K562 (cell line): ENCODE results near the gene RNF40. TPM values are rescaled to one million over a fixed set of nuclear protein-coding genes. Genes with fewer than 3 reads are reported as not detected.

Source experiments
- ATAC-seq: fragments of 200-7000 bp; cut with Tn5 transposase; 3 replicates; pipeline ENCODE4 v1.9.1; 2020; ENCODE audit warnings: moderate library complexity
- BruUV-seq: library from RNA; stranded (reverse); fragments of 400-500 nt; replicated peaks from 2 replicates; lab custom pipeline; 2021; lab: Mats Ljungman, UMichigan
- CTCF ChIA-PET: fragments of 300-600 bp; formaldehyde crosslinking; extraction: SDS; loops from one replicate; lab custom pipeline; 2021; ENCODE audit warnings: low intra/inter-chr PET ratio; lab: Yijun Ruan, JAX
- POLR2A ChIA-PET: fragments of 300-600, 350-650 bp; sonication (Branson Sonifier 250); formaldehyde crosslinking; extraction: SDS; loops from one replicate; lab custom pipeline; 2021; ENCODE audit warnings: antibody characterized with exemption, inconsistent platforms; lab: Yijun Ruan, JAX
- DNase-seq, 4 experiments: peaks; one replicate each; pipeline versions ENCODE4 v3.0.0 to v3.0.0-alpha.2; 2011 to 2018; ENCODE audit warnings: low spot score in 3 of 4, mixed read lengths in 3 of 4; ENCODE audit errors: extremely low read depth in 1 of 4
- FAIRE-seq: peaks from 2 replicates; lab custom pipeline; 2011; peaks lifted over from hg19 to GRCh38; lab: Jason Lieb, UNC
- H2AFZ ChIP-seq: 2 replicates; pipeline ENCODE4 v1.6.0; 2011; ENCODE audit warnings: low read depth, low read length, control low read depth, inconsistent platforms
- H3K27ac ChIP-seq: fragments of 200-600 bp; 3 replicates; pipeline ENCODE4 v1.8.0; 2011; ENCODE audit warnings: low read depth, mild to moderate bottlenecking, control low read depth, inconsistent platforms, low read length, moderate library complexity, mixed read lengths; ENCODE audit errors: extremely low read depth
- H3K27me3 ChIP-seq, 2 experiments: fragments of 300-600 bp in 1 of 2; 2 replicates in 1 of 2; 3 replicates in 1 of 2; pipeline versions ENCODE4 v1.6.0 to v1.8.0; 2011; ENCODE audit warnings: inconsistent platforms in 2 of 2, low read length in 2 of 2, mild to moderate bottlenecking in 1 of 2, mixed read lengths in 1 of 2, moderate library complexity in 1 of 2; ENCODE audit not compliant: control insufficient read depth in 2 of 2, insufficient read depth in 2 of 2
- H3K36me3 ChIP-seq: fragments of 300-600 bp; 3 replicates; pipeline ENCODE4 v1.8.0; 2011; ENCODE audit warnings: mild to moderate bottlenecking, low read length, inconsistent platforms; ENCODE audit not compliant: control insufficient read depth, insufficient read depth
- H3K4me1 ChIP-seq, 2 experiments: fragments of 200-600 bp in 1 of 2; replicated peaks in 1 of 2; 2 replicates in 1 of 2; 3 replicates in 1 of 2; pipeline versions ENCODE4 v1.5.1 to v1.8.0; 2011; ENCODE audit warnings: inconsistent platforms in 2 of 2, low read length in 2 of 2, mild to moderate bottlenecking in 1 of 2, mixed read lengths in 1 of 2, moderate library complexity in 1 of 2; ENCODE audit not compliant: control insufficient read depth in 2 of 2, insufficient read depth in 2 of 2
- H3K4me2 ChIP-seq: 2 replicates; pipeline ENCODE4 v1.6.1; 2011; ENCODE audit warnings: low read length, control low read depth, inconsistent platforms, mixed read lengths; ENCODE audit not compliant: insufficient read depth
- H3K4me3 ChIP-seq: fragments of 200-600 bp; sonication (generic), shearing (Covaris generic); 2 replicates; pipeline ENCODE4 v1.5.1; 2016; ENCODE audit warnings: control low read depth, inconsistent platforms
- H3K79me2 ChIP-seq: fragments of 200-600 bp; 3 replicates; pipeline ENCODE4 v1.8.0; 2011; ENCODE audit warnings: low read length, inconsistent platforms; ENCODE audit not compliant: control insufficient read depth, insufficient read depth
- H3K9ac ChIP-seq, 2 experiments: 2 replicates each; pipeline versions ENCODE4 v1.6.0 to v1.6.1; 2011; ENCODE audit warnings: low read depth in 2 of 2, low read length in 2 of 2, control low read depth in 1 of 2, inconsistent platforms in 1 of 2, mild to moderate bottlenecking in 1 of 2, mixed read lengths in 1 of 2; ENCODE audit not compliant: insufficient read depth in 1 of 2
- H3K9me1 ChIP-seq: one replicate; pipeline ENCODE4 v1.6.0; 2011; ENCODE audit warnings: inconsistent platforms, mild to moderate bottlenecking, low read length, moderate library complexity; ENCODE audit not compliant: control insufficient read depth, insufficient read depth
- H3K9me3 ChIP-seq: replicated peaks from 2 replicates; pipeline ENCODE4 v1.5.1; 2011; ENCODE audit warnings: low read depth, low read length, inconsistent platforms; ENCODE audit not compliant: control insufficient read depth, insufficient read depth
- H4K20me1 ChIP-seq: replicated peaks from 2 replicates; pipeline ENCODE4 v1.6.1; 2011; ENCODE audit warnings: low read length, inconsistent platforms, mixed read lengths; ENCODE audit not compliant: control insufficient read depth, insufficient read depth
- CBX5 ChIP-seq: IDR thresholded peaks from 2 replicates; pipeline ENCODE4 v1.6.1; 2014; ENCODE audit warnings: low read depth, borderline replicate concordance
- CHD2 ChIP-seq: IDR thresholded peaks from 2 replicates; pipeline ENCODE4 v1.6.1; 2011; ENCODE audit warnings: low read depth, low read length
- FOXA1 ChIP-seq: fragments of 450-650 bp; IDR thresholded peaks from 2 replicates; pipeline ENCODE4 v1.6.1; 2016; ENCODE audit warnings: mild to moderate bottlenecking, borderline replicate concordance
- HDAC1 ChIP-seq, 2 experiments: fragments of 450-650 bp; IDR thresholded peaks; 2 replicates each; pipeline ENCODE4 v1.6.1; 2016 to 2017; ENCODE audit warnings: inconsistent platforms in 1 of 2, mild to moderate bottlenecking in 1 of 2, moderate library complexity in 1 of 2
- POLR2G ChIP-seq: fragments of 200-400 bp; formaldehyde crosslinking; IDR thresholded peaks from 2 replicates; pipeline ENCODE4 v1.6.1; 2017; ENCODE audit warnings: low read depth, mild to moderate bottlenecking, antibody characterized with exemption, low read length, moderate library complexity
- RBFOX2 ChIP-seq: fragments of 200-400 bp; formaldehyde crosslinking; IDR thresholded peaks from 2 replicates; pipeline ENCODE4 v1.6.1; 2017; ENCODE audit warnings: low read depth, mild to moderate bottlenecking, low read length, moderate library complexity
- SIN3A ChIP-seq, 2 experiments: fragments of 150-350 bp in 1 of 2; IDR thresholded peaks; 2 replicates each; pipeline ENCODE4 v1.6.1; 2011 to 2016; ENCODE audit warnings: borderline replicate concordance in 2 of 2, low read depth in 2 of 2, low read length in 2 of 2, mild to moderate bottlenecking in 2 of 2, moderate library complexity in 2 of 2; ENCODE audit not compliant: control insufficient read depth in 1 of 2
- SMAD4 ChIP-seq: fragments of 250-450 bp; sonication (Bioruptor Pico); conservative IDR thresholded peaks from 2 replicates; pipeline ENCODE4 v1.8.0; 2021; ENCODE audit warnings: inconsistent platforms, mild to moderate bottlenecking, moderate library complexity
- SMC3 ChIP-seq: conservative IDR thresholded peaks from 2 replicates; pipeline ENCODE4 v1.6.1; 2011; ENCODE audit warnings: low read depth, low read length, improper control_type of control experiment; ENCODE audit not compliant: insufficient read depth
- ZBED1 ChIP-seq: IDR thresholded peaks from 2 replicates; pipeline ENCODE4 v1.6.1; 2014
- ZBTB1 ChIP-seq: sonication (generic); formaldehyde crosslinking; IDR thresholded peaks from 2 replicates; pipeline ENCODE4 v1.8.1; 2023; ENCODE audit warnings: missing genetic modification reagents, low read depth, mild to moderate bottlenecking, borderline replicate concordance
- ZBTB7A ChIP-seq: IDR thresholded peaks from 2 replicates; pipeline ENCODE4 v1.6.1; 2011; ENCODE audit warnings: low read depth, mild to moderate bottlenecking, low read length, moderate library complexity, borderline replicate concordance; ENCODE audit not compliant: control insufficient read depth
- ZNF408 ChIP-seq: fragments of 250-450 bp; sonication (Bioruptor Pico); IDR thresholded peaks from 2 replicates; pipeline ENCODE4 v1.4.0; 2020; ENCODE audit warnings: low read depth, mild to moderate bottlenecking, moderate library complexity
- WGBS: fragments of 100-300 bp; shearing (Covaris generic); methylation state at CpG from one replicate; pipeline ENCODE4 v1.1.6; 2016; ENCODE audit warnings: low coverage, mixed read lengths; ENCODE audit not compliant: insufficient coverage; ENCODE audit errors: missing lambda C conversion rate; 5-methylcytosine and 5-hydroxymethylcytosine counted together
- in situ Hi-C: fragments of 300-500 bp; cut with MboI; formaldehyde crosslinking; loops from 4 replicates; pipeline ENCODE4 v1.15.0; 2018; ENCODE audit warnings: inconsistent platforms, mixed read lengths
- intact Hi-C: fragments of 100-400 bp; cut with micrococcal nuclease; formaldehyde crosslinking; loops from 2 replicates; pipeline ENCODE4 v1.14.2; 2022
- polyA plus RNA-seq, 8 experiments: library from polyadenylated mRNA; depleted of rRNA in 4 of 8; stranded (reverse) in 5 of 8; unstranded in 3 of 8; fragments of >200 nt; fragmentation: Nextera tagmentation in 2 of 8; fragmentation: Illumina TruSeq in 1 of 8; extraction: Ambion mirVana in 2 of 8; extraction: Trizol in 1 of 8; gene quantifications; 2 replicates each; pipeline versions ENCODE4 v1.2.1 to v1.2.3, GENCODE V29; 2011 to 2014; ENCODE audit warnings: inconsistent platforms in 1 of 8, missing spikeins in 1 of 8
- total RNA-seq, 7 experiments: library from RNA; depleted of rRNA in 6 of 7; stranded (reverse); fragments of >200 nt in 6 of 7; fragmentation: Illumina TruSeq in 2 of 7; extraction: Trizol in 2 of 7; gene quantifications; 2 replicates each; pipeline versions ENCODE4 v1.2.1 to v1.2.3, GENCODE V29; 2011 to 2021; ENCODE audit warnings: low replicate concordance in 1 of 7
- TF ChIP-seq, protein P1 (sequence below): sonication (generic); IDR thresholded peaks from 2 replicates; pipeline ENCODE4 v1.6.1; 2016
- TF ChIP-seq, protein P2 (sequence below), 2 experiments: IDR thresholded peaks; 2 replicates each; pipeline ENCODE4 v1.6.1; 2012; ENCODE audit warnings: improper control_type of control experiment in 2 of 2, low read depth in 2 of 2, low read length in 2 of 2, borderline replicate concordance in 1 of 2
- TF ChIP-seq, protein P3 (sequence below): sonication (generic); formaldehyde crosslinking; IDR thresholded peaks from 2 replicates; pipeline ENCODE4 v1.8.1; 2022; ENCODE audit warnings: missing genetic modification reagents

RNF40 gene
- total and polyA plus RNA-seq, 9 of the 15 experiments (the other 6 are each of a cell fraction or from before 2014, with no cell fraction given), result 6.2 to 129 (median 81.5) TPM

DNA sequence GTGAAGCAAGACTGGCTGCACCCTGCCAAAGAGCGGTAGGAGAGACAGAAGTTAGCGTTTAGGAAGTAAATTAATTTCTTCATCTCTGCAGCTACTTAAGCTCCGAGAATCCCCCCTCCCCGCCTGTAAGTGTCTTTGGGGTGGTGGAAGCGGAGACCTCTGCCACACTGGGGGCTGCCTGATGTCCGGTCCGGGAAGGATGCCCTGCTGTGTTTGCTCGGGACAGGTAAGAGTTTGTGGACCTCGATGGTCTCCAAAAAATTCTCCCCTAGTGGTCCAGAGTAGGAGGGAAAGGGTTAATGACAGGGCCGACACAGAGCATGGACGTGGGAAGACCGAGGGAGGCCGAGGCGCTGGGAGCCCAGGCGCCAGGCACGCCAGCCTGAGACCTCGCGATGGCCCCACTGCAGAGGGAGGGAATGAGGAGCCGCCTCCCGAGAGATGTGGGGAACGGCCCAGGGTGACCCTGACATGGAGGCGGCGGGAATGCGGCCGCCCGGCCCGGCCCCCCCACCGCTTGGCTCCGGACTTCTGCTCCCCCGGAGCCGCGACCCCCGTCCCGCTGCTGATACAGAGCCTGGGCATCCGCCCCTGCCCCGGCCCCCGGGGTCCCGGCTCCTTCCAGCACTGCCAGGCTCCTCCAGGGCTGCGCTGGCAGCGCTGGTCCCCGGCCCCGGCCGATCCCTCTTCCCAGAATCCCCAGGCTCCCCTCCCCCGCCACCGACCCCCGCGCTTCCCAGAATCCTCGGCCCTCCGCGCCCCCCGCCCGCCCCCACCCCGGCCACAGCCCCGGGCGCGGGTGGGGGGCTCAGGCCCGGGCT, 24.2 kb downstream of the RNF40 start:
- CTCF ChIA-PET, result interaction anchor here (0.5 kb wide), 1 partner anchor 1041 kb away, joined by 3 read pairs; no protein-coding TSS in a partner anchor
- POLR2A ChIA-PET, result interaction anchor here (0.7 to 2.7 kb wide), 8 partner anchors 8 to 164 kb away, joined by 3 to 12 read pairs (median 6); no protein-coding TSS in a partner anchor
- no peaks in the 10 kb centered on the region for H4K20me1 ChIP-seq
- H3K4me3 ChIP-seq, result peak overlapping the region; percentile 73
- peak; percentile 61 to 87 (median 76) for DNase-seq
- intact Hi-C loops (no loop called here), in situ Hi-C loops (no loop called here)
- WGBS, result 14% methylated on average over 21 of the region's 57 CpGs
- peak overlapping the region; percentile 87; the same call in 1 of the 3 replicates for H3K27ac ChIP-seq
- H2AFZ ChIP-seq, result peak overlapping the region; percentile 75
- peak; percentile 76 for FAIRE-seq
- H3K4me2 ChIP-seq, result peak overlapping the region; percentile 76
- peak; percentile 86 for ATAC-seq
- peaks cover 27% of the 10 kb centered on the region for H3K79me2 ChIP-seq
- no TSS peak for BruUV-seq
- peaks cover 14 to 35% of the 10 kb centered on the region in 2 experiments; a peak in 4 of 5 replicates for H3K4me1 ChIP-seq
- H3K27me3 ChIP-seq, result no peaks in the 10 kb centered on the region
- H3K9me1 ChIP-seq, result no peaks in the 10 kb centered on the region
- peaks cover 40% of the 10 kb centered on the region; the same call in 1 of the 3 replicates for H3K36me3 ChIP-seq
- no peaks in the 10 kb centered on the region for H3K9me3 ChIP-seq
- H3K9ac ChIP-seq, result peak overlapping the region; percentile 88 to 98
- TF ChIP-seq, protein P1, sequence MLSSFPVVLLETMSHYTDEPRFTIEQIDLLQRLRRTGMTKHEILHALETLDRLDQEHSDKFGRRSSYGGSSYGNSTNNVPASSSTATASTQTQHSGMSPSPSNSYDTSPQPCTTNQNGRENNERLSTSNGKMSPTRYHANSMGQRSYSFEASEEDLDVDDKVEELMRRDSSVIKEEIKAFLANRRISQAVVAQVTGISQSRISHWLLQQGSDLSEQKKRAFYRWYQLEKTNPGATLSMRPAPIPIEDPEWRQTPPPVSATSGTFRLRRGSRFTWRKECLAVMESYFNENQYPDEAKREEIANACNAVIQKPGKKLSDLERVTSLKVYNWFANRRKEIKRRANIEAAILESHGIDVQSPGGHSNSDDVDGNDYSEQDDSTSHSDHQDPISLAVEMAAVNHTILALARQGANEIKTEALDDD, result no peak
- TF ChIP-seq ZBTB1 (CRISPR knock-in tag) (no peak), HDAC1 (IDR thresholded peaks at IDR 0.05) (0 out of 4 replicates have a peak, but pooled peaks of 1 of the 2 experiments have one; percentile 30), ZBTB7A (peak; percentile 54; the same call in 1 of the 2 replicates), CBX5 (no peak), RBFOX2 (peak; percentile 57), ZBED1 (no peak), POLR2G (peak; percentile 61; the same call in 1 of the 2 replicates), ZNF408 (CRISPR knock-in tag) (no peak), CHD2 (peak; percentile 84), SMC3 (no peak), FOXA1 (no peak), SMAD4 (CRISPR knock-in tag) (no peak), SIN3A (IDR thresholded peaks at IDR 0.05; ENCODE audit: borderline replicate concordance in 2 of 2, control insufficient read depth in 1 of 2, low read depth in 2 of 2, low read length in 2 of 2) (peak in 1 of 2 experiments; percentile 41; a peak in 1 of 4 replicates)
- TF ChIP-seq, protein P2, sequence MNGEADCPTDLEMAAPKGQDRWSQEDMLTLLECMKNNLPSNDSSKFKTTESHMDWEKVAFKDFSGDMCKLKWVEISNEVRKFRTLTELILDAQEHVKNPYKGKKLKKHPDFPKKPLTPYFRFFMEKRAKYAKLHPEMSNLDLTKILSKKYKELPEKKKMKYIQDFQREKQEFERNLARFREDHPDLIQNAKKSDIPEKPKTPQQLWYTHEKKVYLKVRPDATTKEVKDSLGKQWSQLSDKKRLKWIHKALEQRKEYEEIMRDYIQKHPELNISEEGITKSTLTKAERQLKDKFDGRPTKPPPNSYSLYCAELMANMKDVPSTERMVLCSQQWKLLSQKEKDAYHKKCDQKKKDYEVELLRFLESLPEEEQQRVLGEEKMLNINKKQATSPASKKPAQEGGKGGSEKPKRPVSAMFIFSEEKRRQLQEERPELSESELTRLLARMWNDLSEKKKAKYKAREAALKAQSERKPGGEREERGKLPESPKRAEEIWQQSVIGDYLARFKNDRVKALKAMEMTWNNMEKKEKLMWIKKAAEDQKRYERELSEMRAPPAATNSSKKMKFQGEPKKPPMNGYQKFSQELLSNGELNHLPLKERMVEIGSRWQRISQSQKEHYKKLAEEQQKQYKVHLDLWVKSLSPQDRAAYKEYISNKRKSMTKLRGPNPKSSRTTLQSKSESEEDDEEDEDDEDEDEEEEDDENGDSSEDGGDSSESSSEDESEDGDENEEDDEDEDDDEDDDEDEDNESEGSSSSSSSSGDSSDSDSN (IDR thresholded peaks at IDR 0.05; ENCODE audit: borderline replicate concordance in 1 of 2, low read depth in 2 of 2, low read length in 2 of 2), result 0 out of 4 replicates have a peak, but pooled peaks of 1 of the 2 experiments have one; percentile 21
- TF ChIP-seq, protein P3, sequence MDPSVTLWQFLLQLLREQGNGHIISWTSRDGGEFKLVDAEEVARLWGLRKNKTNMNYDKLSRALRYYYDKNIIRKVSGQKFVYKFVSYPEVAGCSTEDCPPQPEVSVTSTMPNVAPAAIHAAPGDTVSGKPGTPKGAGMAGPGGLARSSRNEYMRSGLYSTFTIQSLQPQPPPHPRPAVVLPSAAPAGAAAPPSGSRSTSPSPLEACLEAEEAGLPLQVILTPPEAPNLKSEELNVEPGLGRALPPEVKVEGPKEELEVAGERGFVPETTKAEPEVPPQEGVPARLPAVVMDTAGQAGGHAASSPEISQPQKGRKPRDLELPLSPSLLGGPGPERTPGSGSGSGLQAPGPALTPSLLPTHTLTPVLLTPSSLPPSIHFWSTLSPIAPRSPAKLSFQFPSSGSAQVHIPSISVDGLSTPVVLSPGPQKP (CRISPR knock-in tag), result no peak
